ENCODE results near the gene PLCXD1. TPM values are rescaled to one million over a fixed set of nuclear protein-coding genes. Genes with fewer than 3 reads are reported as not detected.

Gene PLCXD1
- total and polyA plus RNA-seq, 2 experiments from 2014 or later: 48.7 to 112 TPM

- TF ChIP-seq ZNF462 (CRISPR knock-in tag; IDR thresholded peaks at IDR 0.05): no peak
These were observed 53.2 kb downstream of the PLCXD1 start (continued) for GRCh38 chrX:334331-334891.

- Histone ChIP-seq H3K9me2 (ENCODE audit: insufficient read depth) (no peaks in the 10 kb centered on the region), H3K27ac (ENCODE audit: low read depth) (no peak overlapping the region), H3K79me2 (replicated peaks; ENCODE audit: insufficient read depth) (0 out of 2 replicates have a peak, but pooled peaks cover 2% of the 10 kb centered on the region), H3F3A (replicated peaks; ENCODE audit: low read depth) (no peaks in the 10 kb centered on the region), H3K4me3 (no peak overlapping the region), H2AFZ (no peak overlapping the region), H3K27me3 (ENCODE audit: insufficient read depth) (0 out of 2 replicates have a peak, but pooled peaks cover 2% of the 10 kb centered on the region), H3K4me1 (ENCODE audit: insufficient read depth) (no peaks in the 10 kb centered on the region), H3K4me2 (no peak overlapping the region), H4K20me1 (replicated peaks; ENCODE audit: insufficient read depth) (no peaks in the 10 kb centered on the region), H3K36me3 (ENCODE audit: insufficient read depth) (no peaks in the 10 kb centered on the region)
- H3K9me3 Mint-ChIP-seq: peaks cover 29% of the 10 kb centered on the region
- DNase-seq (ENCODE audit: low spot score): no peak
- peaks cover 37% of the 10 kb centered on the region for H3K36me3 Mint-ChIP-seq (ENCODE audit: low read depth)
- H3K4me3 Mint-ChIP-seq: no peak overlapping the region
- H3K4me1 Mint-ChIP-seq: peaks cover 3% of the 10 kb centered on the region; the same call in 1 of the 3 replicates
- ATAC-seq: no peak
- H3K27me3 Mint-ChIP-seq (ENCODE audit: insufficient read depth, low read depth, poor library complexity): peaks cover 18% of the 10 kb centered on the region
- no peak overlapping the region for H3K27ac Mint-ChIP-seq
- TF ChIP-seq REST (IDR thresholded peaks at IDR 0.05; ENCODE audit: unreplicated experiment) (no peak), POLR2AphosphoS5 (IDR thresholded peaks at IDR 0.05; ENCODE audit: low read depth) (no peak), JUNB (IDR thresholded peaks at IDR 0.05; ENCODE audit: unreplicated experiment) (no peak), ETS1 (IDR thresholded peaks at IDR 0.05) (no peak), ZNF331 (CRISPR knock-in tag; IDR thresholded peaks at IDR 0.05; ENCODE audit: low read depth) (no peak), EZH2phosphoT487 (IDR thresholded peaks at IDR 0.05; ENCODE audit: unreplicated experiment) (no peak), EZH2 (IDR thresholded peaks at IDR 0.05; ENCODE audit: low read depth, unreplicated experiment) (no peak), CTCF (conservative IDR thresholded peaks at IDR 0.05; ENCODE audit: low read depth in 2 of 2) (no peak), CREB1 (CRISPR knock-in tag; IDR thresholded peaks at IDR 0.05; ENCODE audit: low read depth) (no peak), NANOG (IDR thresholded peaks at IDR 0.05; ENCODE audit: borderline replicate concordance) (no peak)
These were observed 54.0 kb downstream of the PLCXD1 start for GRCh38 chrX:334971-335757.
